AG20443 (cell line): Measurements from ENCODE around the gene OSBP2.
A peak's percentile ranks its signal among the peaks of the same experiment; 100 is the strongest.

ENCODE experiments used
- DNase-seq: peaks from one replicate; pipeline ENCODE4 v3.0.0; 2012; ENCODE audit warnings: low spot score, mixed read lengths

The OSBP2 gene

GRCh38 chr22:30903876-30904460 lies 209.3 kb downstream of the OSBP2 start:
- no peak for DNase-seq

GRCh38 chr22:30905696-30906341 lies 211.1 kb downstream of the OSBP2 start:
- DNase-seq = peak; percentile 4

DNA sequence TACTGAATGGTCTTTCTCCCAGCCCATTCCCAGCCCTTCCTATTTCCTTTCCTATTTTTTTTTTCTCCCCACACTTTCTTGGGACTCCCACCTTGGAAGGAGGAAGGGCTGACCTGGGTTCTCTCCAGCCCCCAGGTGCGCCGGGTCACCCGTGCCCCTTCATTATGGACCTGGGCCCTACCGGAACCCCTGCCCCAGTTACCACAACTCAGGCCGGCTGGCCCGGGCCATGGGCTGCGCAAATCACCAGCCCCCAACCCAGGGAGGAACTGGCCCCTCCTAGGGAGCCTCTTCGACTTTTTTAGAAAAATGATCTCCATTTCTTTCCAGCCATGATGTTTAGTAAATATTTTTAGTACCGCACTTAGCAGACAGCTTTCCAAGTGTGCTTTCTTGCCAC lies 211.7 kb downstream of the OSBP2 start:
- DNase-seq = no peak

GRCh38 chr22:30906946-30907345 lies 212.3 kb downstream of the OSBP2 start:
- DNase-seq = peak; percentile 5

DNA sequence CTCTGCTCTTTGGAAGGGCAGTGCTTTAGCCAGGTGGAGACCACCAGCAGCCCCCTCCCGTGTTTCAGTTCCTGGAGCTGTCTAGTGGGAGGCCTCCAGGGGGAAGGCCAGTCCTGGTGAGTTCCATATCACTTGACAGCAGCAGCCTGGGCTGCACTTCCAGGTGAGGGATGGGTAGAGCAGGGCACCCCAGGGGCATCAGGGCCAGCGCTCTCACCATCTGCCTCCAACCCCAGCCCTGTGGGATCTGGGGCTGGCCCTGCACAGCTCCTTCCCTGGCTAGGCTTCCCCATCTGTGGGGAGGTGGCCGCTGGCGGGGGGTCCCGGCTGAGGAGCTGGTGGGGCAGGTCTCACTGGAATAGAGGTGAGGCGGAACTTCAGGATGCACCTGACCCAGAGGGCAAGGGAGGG lies 213.4 kb downstream of the OSBP2 start:
- peak; percentile 4 for DNase-seq

- no peak for DNase-seq
These were observed 214.6 kb downstream of the OSBP2 start for GRCh38 chr22:30909306-30909705.

GRCh38 chr22:30910358-30910757 lies 215.7 kb downstream of the OSBP2 start:
- DNase-seq = no peak

- DNase-seq = no peak
These were observed 224.1 kb downstream of the OSBP2 start for GRCh38 chr22:30918761-30919160.

GRCh38 chr22:30919973-30920372 lies 225.3 kb downstream of the OSBP2 start:
- DNase-seq = no peak

DNA sequence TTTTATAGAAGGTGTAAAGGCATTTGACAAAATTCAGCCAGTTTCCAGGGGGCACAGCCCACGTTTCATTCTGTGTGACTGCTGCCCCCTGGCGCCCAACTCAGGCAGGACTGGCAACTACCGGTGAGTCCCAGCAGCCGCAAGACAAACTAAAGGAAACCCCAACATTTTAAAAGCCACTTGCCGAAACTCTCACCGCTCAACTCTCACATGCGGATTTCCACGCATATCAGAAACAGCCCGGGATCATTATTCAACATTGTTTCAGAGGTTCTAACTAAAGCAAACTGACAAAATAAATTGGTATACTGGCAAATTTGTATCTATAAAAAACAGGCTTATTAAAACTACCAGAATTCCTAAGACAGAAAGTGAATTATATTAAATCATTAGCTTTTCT lies 225.7 kb downstream of the OSBP2 start:
- peak; percentile 89 for DNase-seq

GRCh38 chr22:30921108-30921507 lies 226.4 kb downstream of the OSBP2 start:
- DNase-seq = no peak

GRCh38 chr22:30922151-30922611 lies 227.5 kb downstream of the OSBP2 start:
- peak; percentile 78 for DNase-seq

DNA sequence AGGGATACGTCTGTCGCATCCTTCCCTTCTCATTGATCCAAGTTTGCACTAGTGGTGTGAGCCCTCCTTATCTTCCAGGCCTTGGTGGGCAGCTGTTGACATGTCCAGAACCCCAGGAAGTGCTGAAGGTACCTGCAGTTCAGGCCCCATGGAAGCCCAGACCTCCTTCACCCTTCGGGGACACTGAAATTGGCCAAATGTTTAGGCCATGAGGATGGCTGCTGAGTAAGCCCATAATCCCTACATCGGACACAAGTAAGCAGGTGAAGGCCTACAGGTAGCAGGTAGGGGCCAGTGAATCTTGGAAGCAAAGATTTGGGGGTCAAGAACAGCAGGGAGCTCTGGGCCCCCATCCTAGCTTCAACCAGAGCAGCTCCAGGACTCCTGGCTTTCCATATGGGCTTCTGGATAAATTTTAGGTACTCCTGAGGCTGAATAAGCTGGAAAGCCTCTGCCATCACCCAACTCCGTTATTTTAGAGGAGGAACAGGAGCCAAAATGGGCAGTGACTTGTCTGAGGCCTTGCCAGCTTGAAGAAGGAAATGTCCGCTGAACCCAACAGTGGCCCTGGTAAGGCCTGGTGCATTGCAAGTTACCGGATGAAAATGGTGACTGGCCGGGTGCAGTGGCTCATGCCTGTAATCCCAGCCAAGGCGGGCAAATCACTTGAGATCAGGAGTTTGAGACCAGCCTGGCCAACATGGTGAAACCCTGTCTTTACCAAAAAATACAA lies 228.7 kb downstream of the OSBP2 start:
- no peak for DNase-seq

GRCh38 chr22:30925667-30926066 lies 231.0 kb downstream of the OSBP2 start:
- DNase-seq = no peak

- no peak for DNase-seq
These were observed 232.0 kb downstream of the OSBP2 start for GRCh38 chr22:30926706-30927105.

GRCh38 chr22:30927806-30928205 lies 233.1 kb downstream of the OSBP2 start:
- no peak for DNase-seq

GRCh38 chr22:30928401-30928800 lies 233.7 kb downstream of the OSBP2 start:
- no peak for DNase-seq

- no peak for DNase-seq
These were observed 235.6 kb downstream of the OSBP2 start for GRCh38 chr22:30930228-30930627.

DNA sequence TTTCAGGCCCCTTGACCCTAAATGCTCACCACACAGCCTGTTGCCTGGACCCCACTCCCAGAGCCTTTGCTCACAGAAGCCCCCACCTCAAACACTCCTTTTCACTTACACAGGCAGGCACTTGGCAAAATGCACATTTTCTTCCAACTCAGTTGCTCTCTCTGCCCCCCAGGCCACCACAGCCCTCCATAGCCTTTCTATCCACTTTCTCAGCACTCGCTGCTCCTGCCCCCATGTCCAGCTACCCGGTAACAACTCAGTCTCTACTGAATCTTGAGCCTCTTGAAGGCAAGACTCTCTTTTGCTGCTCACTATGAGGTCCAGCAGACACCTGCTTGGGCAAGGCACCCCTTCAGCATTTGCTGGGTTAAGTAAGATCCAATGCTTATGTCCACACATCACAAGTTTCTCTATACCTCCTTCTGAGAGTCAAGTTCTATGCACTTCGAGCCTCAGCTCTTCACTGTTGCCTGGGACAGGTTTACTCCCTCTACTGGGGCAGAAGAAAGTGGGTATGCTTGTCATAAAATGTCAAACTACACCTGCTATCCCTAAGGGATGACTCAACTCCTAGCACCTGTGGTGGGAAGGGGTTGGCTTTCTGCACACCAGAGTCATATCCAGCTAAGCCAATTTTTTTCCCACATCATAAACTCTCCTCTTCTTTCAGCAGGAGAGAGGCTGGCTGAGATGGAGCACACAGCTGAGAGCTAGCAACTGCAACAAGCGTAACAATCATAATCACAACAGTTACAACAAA lies 237.0 kb downstream of the OSBP2 start:
- DNase-seq = no peak

DNA sequence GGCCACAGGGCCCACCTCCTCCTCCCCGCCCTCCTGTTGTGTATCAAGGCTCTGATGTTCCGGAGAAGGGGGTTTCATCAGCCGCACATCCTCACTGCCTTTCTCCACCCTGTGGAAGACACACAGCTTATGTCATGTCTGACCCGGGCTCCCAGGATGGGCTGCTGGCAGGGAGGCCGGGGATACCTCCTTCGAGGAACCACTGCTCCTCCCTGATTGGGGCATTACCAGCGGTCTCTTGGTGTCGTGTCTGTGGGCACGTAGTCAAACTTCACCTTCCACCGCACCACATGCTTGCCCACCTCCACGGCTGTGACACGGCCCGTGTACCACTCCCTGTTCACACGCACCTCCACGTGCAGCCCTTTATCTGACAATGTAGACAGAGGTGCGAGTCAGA lies 238.0 kb downstream of the OSBP2 start:
- no peak for DNase-seq

GRCh38 chr22:30933457-30933856 lies 238.8 kb downstream of the OSBP2 start:
- DNase-seq = no peak

- DNase-seq = no peak
These were observed 239.4 kb downstream of the OSBP2 start for GRCh38 chr22:30934053-30934452.
